SU-DHL-6 (cell line): ENCODE measurements around the gene COL5A1.

Experiments
- EZH2phosphoT487 ChIP-seq: fragments of 200-600 bp; sonication (generic), shearing (Covaris generic); conservative IDR thresholded peaks from 2 replicates; pipeline ENCODE4 v1.6.1; 2018; ENCODE audit warnings: mild to moderate bottlenecking, antibody characterized with exemption, low read length, moderate library complexity, mixed read lengths
- TF ChIP-seq, protein P1 (sequence below): fragments of 200-600 bp; sonication (generic); IDR thresholded peaks from one replicate; pipeline ENCODE4 v1.5.1; 2017; ENCODE audit warnings: antibody characterized with exemption, mild to moderate bottlenecking, low read length, moderate library complexity; ENCODE audit not compliant: insufficient read depth, poor library complexity, severe bottlenecking

DNA sequence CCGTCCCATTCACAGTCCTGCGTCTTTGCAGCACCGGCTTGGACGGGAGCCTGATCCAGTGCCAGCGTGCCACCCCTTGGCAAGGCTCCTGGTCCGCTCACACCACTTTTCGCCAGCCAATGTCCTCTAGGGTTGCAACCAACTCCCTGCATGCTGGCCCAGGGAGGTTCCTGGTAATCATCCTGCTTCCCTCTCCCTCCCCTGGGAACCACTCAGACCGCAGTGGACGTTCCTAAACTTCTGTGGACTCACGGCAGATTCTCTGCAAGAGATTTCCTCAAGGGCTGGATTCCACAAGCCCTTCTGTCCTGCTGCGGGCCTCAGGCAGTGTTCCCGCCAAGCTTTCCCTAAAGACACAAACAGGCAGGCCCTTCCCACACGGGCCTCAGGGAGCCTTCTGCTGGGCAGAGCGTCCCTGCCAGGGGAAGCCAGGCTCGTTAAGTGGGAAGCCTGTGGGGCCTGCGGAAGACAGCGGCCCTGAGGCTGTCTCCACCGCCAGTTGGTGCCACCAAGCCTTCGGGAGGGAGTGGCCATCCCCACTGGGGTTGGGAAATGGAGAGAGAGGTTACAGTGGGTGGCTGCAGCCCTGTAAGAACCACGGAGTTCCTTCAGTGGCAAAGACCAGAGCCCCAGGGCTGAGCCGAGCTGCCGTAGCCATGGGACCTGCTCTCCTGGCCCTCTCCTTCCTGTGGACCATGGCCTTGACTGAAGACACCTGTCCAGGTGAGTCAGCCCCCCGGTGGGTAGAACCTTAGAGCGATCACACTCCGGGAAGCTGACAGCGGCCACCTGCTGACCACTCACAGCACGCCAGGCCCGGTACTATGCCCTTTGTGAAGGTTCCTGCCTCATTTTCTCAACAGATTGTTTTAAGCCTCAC is 222.6 kb downstream of the COL5A1 start:
- TF ChIP-seq, protein P1, sequence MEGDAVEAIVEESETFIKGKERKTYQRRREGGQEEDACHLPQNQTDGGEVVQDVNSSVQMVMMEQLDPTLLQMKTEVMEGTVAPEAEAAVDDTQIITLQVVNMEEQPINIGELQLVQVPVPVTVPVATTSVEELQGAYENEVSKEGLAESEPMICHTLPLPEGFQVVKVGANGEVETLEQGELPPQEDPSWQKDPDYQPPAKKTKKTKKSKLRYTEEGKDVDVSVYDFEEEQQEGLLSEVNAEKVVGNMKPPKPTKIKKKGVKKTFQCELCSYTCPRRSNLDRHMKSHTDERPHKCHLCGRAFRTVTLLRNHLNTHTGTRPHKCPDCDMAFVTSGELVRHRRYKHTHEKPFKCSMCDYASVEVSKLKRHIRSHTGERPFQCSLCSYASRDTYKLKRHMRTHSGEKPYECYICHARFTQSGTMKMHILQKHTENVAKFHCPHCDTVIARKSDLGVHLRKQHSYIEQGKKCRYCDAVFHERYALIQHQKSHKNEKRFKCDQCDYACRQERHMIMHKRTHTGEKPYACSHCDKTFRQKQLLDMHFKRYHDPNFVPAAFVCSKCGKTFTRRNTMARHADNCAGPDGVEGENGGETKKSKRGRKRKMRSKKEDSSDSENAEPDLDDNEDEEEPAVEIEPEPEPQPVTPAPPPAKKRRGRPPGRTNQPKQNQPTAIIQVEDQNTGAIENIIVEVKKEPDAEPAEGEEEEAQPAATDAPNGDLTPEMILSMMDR, result no peak
- no peak for TF ChIP-seq EZH2phosphoT487
